Measurements from ENCODE around the gene RHEB. TPM values are rescaled to one million over a fixed set of nuclear protein-coding genes. Genes with fewer than 3 reads are reported as not detected.
A peak's percentile ranks its signal among the peaks of the same experiment; 100 is the strongest.

The RHEB gene
- total and polyA plus RNA-seq, 2 experiments from 2014 or later: 101 to 239 TPM

DNA sequence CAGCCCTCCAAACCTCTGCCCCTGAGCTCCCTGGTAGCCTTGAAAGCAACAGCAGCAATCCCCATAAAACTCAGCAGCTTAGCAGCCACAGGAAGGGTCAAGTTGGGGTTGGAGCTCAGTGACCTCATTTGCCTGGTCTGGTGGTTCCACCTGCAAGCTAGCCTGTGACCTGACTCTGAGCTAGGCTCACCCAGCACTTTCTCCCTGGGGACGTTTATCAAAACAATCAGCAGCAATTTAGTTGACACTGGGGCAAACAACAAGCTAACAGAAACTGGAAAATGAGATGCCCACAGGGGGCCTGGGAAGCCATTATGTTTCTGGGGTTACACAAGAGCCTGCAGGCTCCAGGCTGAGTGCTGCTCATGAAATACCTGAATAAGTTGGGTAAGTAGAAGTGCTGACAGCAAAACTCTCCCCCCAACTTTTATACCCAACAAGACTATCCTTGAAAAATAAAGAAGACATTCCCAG is 57.4 kb downstream of the RHEB start:
- Histone ChIP-seq H3K36me3 (ENCODE audit: insufficient read depth) (peaks cover 36% of the 10 kb centered on the region), H3K79me2 (replicated peaks; ENCODE audit: insufficient read depth) (no peaks in the 10 kb centered on the region), H3K27me3 (ENCODE audit: insufficient read depth) (no peaks in the 10 kb centered on the region), H3K4me3 (no peak overlapping the region), H3K4me2 (no peak overlapping the region), H4K20me1 (replicated peaks; ENCODE audit: insufficient read depth) (no peaks in the 10 kb centered on the region), H3K9me2 (ENCODE audit: insufficient read depth) (no peaks in the 10 kb centered on the region), H3F3A (replicated peaks; ENCODE audit: low read depth) (peaks cover 24% of the 10 kb centered on the region), H2AFZ (no peak overlapping the region), H3K4me1 (ENCODE audit: insufficient read depth) (peaks cover 32% of the 10 kb centered on the region), H3K27ac (ENCODE audit: low read depth) (peak overlapping the region; percentile 51)
- no peak overlapping the region for H3K4me3 Mint-ChIP-seq
- H3K27ac Mint-ChIP-seq: no peak overlapping the region
- peaks cover 35% of the 10 kb centered on the region for H3K4me1 Mint-ChIP-seq
- DNase-seq (ENCODE audit: low spot score): peak; percentile 66
- TF ChIP-seq, protein P1, sequence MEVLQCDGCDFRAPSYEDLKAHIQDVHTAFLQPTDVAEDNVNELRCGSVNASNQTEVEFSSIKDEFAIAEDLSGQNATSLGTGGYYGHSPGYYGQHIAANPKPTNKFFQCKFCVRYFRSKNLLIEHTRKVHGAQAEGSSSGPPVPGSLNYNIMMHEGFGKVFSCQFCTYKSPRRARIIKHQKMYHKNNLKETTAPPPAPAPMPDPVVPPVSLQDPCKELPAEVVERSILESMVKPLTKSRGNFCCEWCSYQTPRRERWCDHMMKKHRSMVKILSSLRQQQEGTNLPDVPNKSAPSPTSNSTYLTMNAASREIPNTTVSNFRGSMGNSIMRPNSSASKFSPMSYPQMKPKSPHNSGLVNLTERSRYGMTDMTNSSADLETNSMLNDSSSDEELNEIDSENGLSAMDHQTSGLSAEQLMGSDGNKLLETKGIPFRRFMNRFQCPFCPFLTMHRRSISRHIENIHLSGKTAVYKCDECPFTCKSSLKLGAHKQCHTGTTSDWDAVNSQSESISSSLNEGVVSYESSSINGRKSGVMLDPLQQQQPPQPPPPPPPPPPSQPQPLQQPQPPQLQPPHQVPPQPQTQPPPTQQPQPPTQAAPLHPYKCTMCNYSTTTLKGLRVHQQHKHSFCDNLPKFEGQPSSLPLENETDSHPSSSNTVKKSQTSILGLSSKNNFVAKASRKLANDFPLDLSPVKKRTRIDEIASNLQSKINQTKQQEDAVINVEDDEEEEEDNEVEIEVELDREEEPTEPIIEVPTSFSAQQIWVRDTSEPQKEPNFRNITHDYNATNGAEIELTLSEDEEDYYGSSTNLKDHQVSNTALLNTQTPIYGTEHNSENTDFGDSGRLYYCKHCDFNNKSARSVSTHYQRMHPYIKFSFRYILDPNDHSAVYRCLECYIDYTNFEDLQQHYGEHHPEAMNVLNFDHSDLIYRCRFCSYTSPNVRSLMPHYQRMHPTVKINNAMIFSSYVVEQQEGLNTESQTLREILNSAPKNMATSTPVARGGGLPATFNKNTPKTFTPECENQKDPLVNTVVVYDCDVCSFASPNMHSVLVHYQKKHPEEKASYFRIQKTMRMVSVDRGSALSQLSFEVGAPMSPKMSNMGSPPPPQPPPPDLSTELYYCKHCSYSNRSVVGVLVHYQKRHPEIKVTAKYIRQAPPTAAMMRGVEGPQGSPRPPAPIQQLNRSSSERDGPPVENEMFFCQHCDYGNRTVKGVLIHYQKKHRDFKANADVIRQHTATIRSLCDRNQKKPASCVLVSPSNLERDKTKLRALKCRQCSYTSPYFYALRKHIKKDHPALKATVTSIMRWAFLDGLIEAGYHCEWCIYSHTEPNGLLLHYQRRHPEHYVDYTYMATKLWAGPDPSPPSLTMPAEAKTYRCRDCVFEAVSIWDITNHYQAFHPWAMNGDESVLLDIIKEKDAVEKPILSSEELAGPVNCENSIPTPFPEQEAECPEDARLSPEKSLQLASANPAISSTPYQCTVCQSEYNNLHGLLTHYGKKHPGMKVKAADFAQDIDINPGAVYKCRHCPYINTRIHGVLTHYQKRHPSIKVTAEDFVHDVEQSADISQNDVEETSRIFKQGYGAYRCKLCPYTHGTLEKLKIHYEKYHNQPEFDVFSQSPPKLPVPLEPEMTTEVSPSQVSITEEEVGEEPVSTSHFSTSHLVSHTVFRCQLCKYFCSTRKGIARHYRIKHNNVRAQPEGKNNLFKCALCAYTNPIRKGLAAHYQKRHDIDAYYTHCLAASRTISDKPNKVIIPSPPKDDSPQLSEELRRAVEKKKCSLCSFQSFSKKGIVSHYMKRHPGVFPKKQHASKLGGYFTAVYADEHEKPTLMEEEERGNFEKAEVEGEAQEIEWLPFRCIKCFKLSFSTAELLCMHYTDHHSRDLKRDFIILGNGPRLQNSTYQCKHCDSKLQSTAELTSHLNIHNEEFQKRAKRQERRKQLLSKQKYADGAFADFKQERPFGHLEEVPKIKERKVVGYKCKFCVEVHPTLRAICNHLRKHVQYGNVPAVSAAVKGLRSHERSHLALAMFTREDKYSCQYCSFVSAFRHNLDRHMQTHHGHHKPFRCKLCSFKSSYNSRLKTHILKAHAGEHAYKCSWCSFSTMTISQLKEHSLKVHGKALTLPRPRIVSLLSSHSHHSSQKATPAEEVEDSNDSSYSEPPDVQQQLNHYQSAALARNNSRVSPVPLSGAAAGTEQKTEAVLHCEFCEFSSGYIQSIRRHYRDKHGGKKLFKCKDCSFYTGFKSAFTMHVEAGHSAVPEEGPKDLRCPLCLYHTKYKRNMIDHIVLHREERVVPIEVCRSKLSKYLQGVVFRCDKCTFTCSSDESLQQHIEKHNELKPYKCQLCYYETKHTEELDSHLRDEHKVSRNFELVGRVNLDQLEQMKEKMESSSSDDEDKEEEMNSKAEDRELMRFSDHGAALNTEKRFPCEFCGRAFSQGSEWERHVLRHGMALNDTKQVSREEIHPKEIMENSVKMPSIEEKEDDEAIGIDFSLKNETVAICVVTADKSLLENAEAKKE (CRISPR knock-in tag; IDR thresholded peaks at IDR 0.05): no peak
- TF ChIP-seq EZH2phosphoT487 (IDR thresholded peaks at IDR 0.05; ENCODE audit: unreplicated experiment) (no peak), ZNF331 (CRISPR knock-in tag; IDR thresholded peaks at IDR 0.05; ENCODE audit: low read depth) (no peak), ZNF114 (CRISPR knock-in tag; IDR thresholded peaks at IDR 0.05) (no peak), CREB1 (CRISPR knock-in tag; IDR thresholded peaks at IDR 0.05; ENCODE audit: low read depth) (no peak; the same call in 1 of the 2 replicates), POLR2AphosphoS5 (IDR thresholded peaks at IDR 0.05; ENCODE audit: low read depth) (no peak), STAT1 (IDR thresholded peaks at IDR 0.05; ENCODE audit: unreplicated experiment) (no peak), CTCF (conservative IDR thresholded peaks at IDR 0.05; ENCODE audit: low read depth in 2 of 2) (no peak), REST (IDR thresholded peaks at IDR 0.05; ENCODE audit: unreplicated experiment) (no peak), NANOG (IDR thresholded peaks at IDR 0.05; ENCODE audit: borderline replicate concordance) (no peak), EZH2 (IDR thresholded peaks at IDR 0.05; ENCODE audit: low read depth, unreplicated experiment) (no peak), JUNB (IDR thresholded peaks at IDR 0.05; ENCODE audit: unreplicated experiment) (no peak)
- TF ChIP-seq, protein P2, sequence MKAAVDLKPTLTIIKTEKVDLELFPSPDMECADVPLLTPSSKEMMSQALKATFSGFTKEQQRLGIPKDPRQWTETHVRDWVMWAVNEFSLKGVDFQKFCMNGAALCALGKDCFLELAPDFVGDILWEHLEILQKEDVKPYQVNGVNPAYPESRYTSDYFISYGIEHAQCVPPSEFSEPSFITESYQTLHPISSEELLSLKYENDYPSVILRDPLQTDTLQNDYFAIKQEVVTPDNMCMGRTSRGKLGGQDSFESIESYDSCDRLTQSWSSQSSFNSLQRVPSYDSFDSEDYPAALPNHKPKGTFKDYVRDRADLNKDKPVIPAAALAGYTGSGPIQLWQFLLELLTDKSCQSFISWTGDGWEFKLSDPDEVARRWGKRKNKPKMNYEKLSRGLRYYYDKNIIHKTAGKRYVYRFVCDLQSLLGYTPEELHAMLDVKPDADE (IDR thresholded peaks at IDR 0.05): no peak
- peaks cover 60% of the 10 kb centered on the region for H3K9me3 Mint-ChIP-seq
- H3K27me3 Mint-ChIP-seq (ENCODE audit: insufficient read depth, low read depth, poor library complexity): peaks cover 8% of the 10 kb centered on the region
- peak; percentile 17 for ATAC-seq
- peaks cover 75% of the 10 kb centered on the region for H3K36me3 Mint-ChIP-seq (ENCODE audit: low read depth)

All from GM23338 (cell line).